Measurements from ENCODE around the gene KANK2.

- TF ChIP-seq, protein P1, sequence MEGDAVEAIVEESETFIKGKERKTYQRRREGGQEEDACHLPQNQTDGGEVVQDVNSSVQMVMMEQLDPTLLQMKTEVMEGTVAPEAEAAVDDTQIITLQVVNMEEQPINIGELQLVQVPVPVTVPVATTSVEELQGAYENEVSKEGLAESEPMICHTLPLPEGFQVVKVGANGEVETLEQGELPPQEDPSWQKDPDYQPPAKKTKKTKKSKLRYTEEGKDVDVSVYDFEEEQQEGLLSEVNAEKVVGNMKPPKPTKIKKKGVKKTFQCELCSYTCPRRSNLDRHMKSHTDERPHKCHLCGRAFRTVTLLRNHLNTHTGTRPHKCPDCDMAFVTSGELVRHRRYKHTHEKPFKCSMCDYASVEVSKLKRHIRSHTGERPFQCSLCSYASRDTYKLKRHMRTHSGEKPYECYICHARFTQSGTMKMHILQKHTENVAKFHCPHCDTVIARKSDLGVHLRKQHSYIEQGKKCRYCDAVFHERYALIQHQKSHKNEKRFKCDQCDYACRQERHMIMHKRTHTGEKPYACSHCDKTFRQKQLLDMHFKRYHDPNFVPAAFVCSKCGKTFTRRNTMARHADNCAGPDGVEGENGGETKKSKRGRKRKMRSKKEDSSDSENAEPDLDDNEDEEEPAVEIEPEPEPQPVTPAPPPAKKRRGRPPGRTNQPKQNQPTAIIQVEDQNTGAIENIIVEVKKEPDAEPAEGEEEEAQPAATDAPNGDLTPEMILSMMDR (conservative IDR thresholded peaks at IDR 0.05 in 1 of 2, IDR thresholded peaks at IDR 0.05 in 1 of 2; ENCODE audit: extremely low read depth in 1 of 2, insufficient read depth in 1 of 2, low read depth in 1 of 2, low read length in 2 of 2), result no peak
- TF ChIP-seq EZH2 (IDR thresholded peaks at IDR 0.05; ENCODE audit: borderline replicate concordance, low read length), result no peak
Measured at GRCh38 chr19:11116507-11116906, 80.8 kb downstream of the KANK2 start.

Data from mammary epithelial cell (primary cell).